IMR-90 (cell line): ENCODE measurements around the gene ATXN10.

Source experiments
- BHLHE40 ChIP-seq: fragments of 150-350 bp; IDR thresholded peaks from 2 replicates; pipeline ENCODE4 v1.6.1; 2016; ENCODE audit warnings: mild to moderate bottlenecking, low read depth, low read length
- CEBPB ChIP-seq: IDR thresholded peaks from 2 replicates; pipeline ENCODE4 v1.6.1; 2012; ENCODE audit warnings: low read depth, low read length, improper control_type of control experiment
- CHD1 ChIP-seq: IDR thresholded peaks from 2 replicates; pipeline ENCODE4 v1.6.1; 2012; ENCODE audit warnings: low read depth, low read length, improper control_type of control experiment
- FOS ChIP-seq: fragments of 150-350 bp; IDR thresholded peaks from 2 replicates; pipeline ENCODE4 v1.6.1; 2016; ENCODE audit warnings: low read depth, low read length
- MAFK ChIP-seq: IDR thresholded peaks from 2 replicates; pipeline ENCODE4 v1.6.1; 2012; ENCODE audit warnings: low read depth, low read length, improper control_type of control experiment
- MAZ ChIP-seq: IDR thresholded peaks from 2 replicates; pipeline ENCODE4 v1.6.1; 2012; ENCODE audit warnings: low read depth, mild to moderate bottlenecking, low read length, improper control_type of control experiment, moderate library complexity, borderline replicate concordance
- MXI1 ChIP-seq: IDR thresholded peaks from 2 replicates; pipeline ENCODE4 v1.6.1; 2012; ENCODE audit warnings: low read depth, mild to moderate bottlenecking, low read length, moderate library complexity, borderline replicate concordance
- POLR2A ChIP-seq: IDR thresholded peaks from 2 replicates; pipeline ENCODE4 v1.6.1; 2012; ENCODE audit warnings: mild to moderate bottlenecking, low read depth, low read length
- RAD21 ChIP-seq: IDR thresholded peaks from 2 replicates; pipeline ENCODE4 v1.6.1; 2012; ENCODE audit warnings: low read length, improper control_type of control experiment
- RCOR1 ChIP-seq: IDR thresholded peaks from 2 replicates; pipeline ENCODE4 v1.6.1; 2012; ENCODE audit warnings: mild to moderate bottlenecking, low read length, improper control_type of control experiment; ENCODE audit not compliant: insufficient replicate concordance
- SMC3 ChIP-seq: fragments of 150-350 bp; IDR thresholded peaks from 2 replicates; pipeline ENCODE4 v1.6.1; 2016; ENCODE audit warnings: low read depth, mild to moderate bottlenecking, antibody characterized with exemption, low read length, moderate library complexity
- TF ChIP-seq, protein P1 (sequence below): conservative IDR thresholded peaks from 2 replicates; pipeline ENCODE4 v1.5.1; 2012; ENCODE audit warnings: mild to moderate bottlenecking, low read depth, low read length, improper control_type of control experiment
- TF ChIP-seq, protein P2 (sequence below): fragments of 150-350 bp; IDR thresholded peaks from 2 replicates; pipeline ENCODE4 v1.6.1; 2017; ENCODE audit warnings: mild to moderate bottlenecking, antibody characterized with exemption, low read length, low read depth
- TF ChIP-seq, protein P3 (sequence below): fragments of 150-350 bp; IDR thresholded peaks from 2 replicates; pipeline ENCODE4 v1.6.1; 2016; ENCODE audit warnings: low read depth, mild to moderate bottlenecking, low read length, moderate library complexity, borderline replicate concordance

DNA sequence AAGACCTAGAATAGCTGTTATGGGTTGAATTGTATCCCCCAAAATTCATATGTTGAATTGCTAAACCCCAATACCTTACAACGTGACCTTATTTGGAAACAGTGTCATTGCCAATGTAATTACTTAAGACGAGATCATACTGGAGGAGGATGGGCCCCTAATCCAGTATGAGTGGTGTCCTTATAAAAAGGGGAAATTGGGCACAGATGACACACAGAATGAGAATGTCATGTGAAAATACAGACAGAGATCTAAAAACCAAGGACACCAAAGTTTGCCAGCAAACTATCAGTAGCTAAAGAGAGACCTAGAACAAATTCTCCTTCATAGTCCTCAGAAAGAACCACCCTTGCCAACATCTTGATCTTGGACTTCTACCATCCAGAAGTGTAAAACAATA is 127.7 kb downstream of the ATXN10 start:
- TF ChIP-seq, protein P1, sequence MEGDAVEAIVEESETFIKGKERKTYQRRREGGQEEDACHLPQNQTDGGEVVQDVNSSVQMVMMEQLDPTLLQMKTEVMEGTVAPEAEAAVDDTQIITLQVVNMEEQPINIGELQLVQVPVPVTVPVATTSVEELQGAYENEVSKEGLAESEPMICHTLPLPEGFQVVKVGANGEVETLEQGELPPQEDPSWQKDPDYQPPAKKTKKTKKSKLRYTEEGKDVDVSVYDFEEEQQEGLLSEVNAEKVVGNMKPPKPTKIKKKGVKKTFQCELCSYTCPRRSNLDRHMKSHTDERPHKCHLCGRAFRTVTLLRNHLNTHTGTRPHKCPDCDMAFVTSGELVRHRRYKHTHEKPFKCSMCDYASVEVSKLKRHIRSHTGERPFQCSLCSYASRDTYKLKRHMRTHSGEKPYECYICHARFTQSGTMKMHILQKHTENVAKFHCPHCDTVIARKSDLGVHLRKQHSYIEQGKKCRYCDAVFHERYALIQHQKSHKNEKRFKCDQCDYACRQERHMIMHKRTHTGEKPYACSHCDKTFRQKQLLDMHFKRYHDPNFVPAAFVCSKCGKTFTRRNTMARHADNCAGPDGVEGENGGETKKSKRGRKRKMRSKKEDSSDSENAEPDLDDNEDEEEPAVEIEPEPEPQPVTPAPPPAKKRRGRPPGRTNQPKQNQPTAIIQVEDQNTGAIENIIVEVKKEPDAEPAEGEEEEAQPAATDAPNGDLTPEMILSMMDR = no peak
- TF ChIP-seq POLR2A (no peak), SMC3 (no peak), FOS (no peak), RAD21 (no peak), CHD1 (no peak), CEBPB (no peak), RCOR1 (no peak), MAZ (no peak), MXI1 (no peak), MAFK (no peak), BHLHE40 (no peak)
- TF ChIP-seq, protein P2, sequence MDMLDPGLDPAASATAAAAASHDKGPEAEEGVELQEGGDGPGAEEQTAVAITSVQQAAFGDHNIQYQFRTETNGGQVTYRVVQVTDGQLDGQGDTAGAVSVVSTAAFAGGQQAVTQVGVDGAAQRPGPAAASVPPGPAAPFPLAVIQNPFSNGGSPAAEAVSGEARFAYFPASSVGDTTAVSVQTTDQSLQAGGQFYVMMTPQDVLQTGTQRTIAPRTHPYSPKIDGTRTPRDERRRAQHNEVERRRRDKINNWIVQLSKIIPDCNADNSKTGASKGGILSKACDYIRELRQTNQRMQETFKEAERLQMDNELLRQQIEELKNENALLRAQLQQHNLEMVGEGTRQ = no peak
- TF ChIP-seq, protein P3, sequence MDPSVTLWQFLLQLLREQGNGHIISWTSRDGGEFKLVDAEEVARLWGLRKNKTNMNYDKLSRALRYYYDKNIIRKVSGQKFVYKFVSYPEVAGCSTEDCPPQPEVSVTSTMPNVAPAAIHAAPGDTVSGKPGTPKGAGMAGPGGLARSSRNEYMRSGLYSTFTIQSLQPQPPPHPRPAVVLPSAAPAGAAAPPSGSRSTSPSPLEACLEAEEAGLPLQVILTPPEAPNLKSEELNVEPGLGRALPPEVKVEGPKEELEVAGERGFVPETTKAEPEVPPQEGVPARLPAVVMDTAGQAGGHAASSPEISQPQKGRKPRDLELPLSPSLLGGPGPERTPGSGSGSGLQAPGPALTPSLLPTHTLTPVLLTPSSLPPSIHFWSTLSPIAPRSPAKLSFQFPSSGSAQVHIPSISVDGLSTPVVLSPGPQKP = no peak
